Measurements from ENCODE around the gene GRM3. TPM values are rescaled to one million over a fixed set of nuclear protein-coding genes. Genes with fewer than 3 reads are reported as not detected.
A peak's percentile ranks its signal among the peaks of the same experiment; 100 is the strongest.

GRM3 gene
- total RNA-seq, 1 experiment from 2014 or later, result not detected

- no peak for DNase-seq (ENCODE audit: low read depth)
Measured at GRCh38 chr7:86900886-86901285, 257.2 kb downstream of the GRM3 start.

- peak; percentile 4 for DNase-seq (ENCODE audit: low read depth)
Measured at GRCh38 chr7:86904949-86905834, 261.5 kb downstream of the GRM3 start.

GRCh38 chr7:86908948-86909347 lies 265.2 kb downstream of the GRM3 start:
- no peak for DNase-seq (ENCODE audit: low read depth)

GRCh38 chr7:86911659-86912058 lies 267.9 kb downstream of the GRM3 start:
- DNase-seq (ENCODE audit: low read depth), result no peak

GRCh38 chr7:86913709-86914108 lies 270.0 kb downstream of the GRM3 start:
- DNase-seq (ENCODE audit: low read depth), result no peak

Measured in Daoy (cell line).